Liver (tissue), 9 donors: ENCODE results near the gene IMPDH2. TPM values are rescaled to one million over a fixed set of nuclear protein-coding genes. Genes with fewer than 3 reads are reported as not detected.

Source experiments
- DNase-seq: peaks from one replicate; pipeline ENCODE4 v3.0.0-alpha.2; 2017; ENCODE audit warnings: low spot score
- H3K27ac ChIP-seq, 2 donors: one replicate each; pipeline ENCODE4 v1.7.0; 2013; ENCODE audit warnings: inconsistent platforms in 2 of 2, low read length in 2 of 2, control low read depth in 1 of 2, low read depth in 1 of 2, mild to moderate bottlenecking in 1 of 2
- H3K27me3 ChIP-seq, 4 donors: one replicate each; pipeline versions ENCODE4 v1.6.1 to v1.7.0; 2013; ENCODE audit warnings: low read length in 3 of 4, inconsistent platforms in 1 of 4, mild to moderate bottlenecking in 1 of 4, moderate library complexity in 1 of 4; ENCODE audit not compliant: control insufficient read depth in 4 of 4, insufficient read depth in 4 of 4
- H3K36me3 ChIP-seq, 4 donors: one replicate each; pipeline versions ENCODE4 v1.6.1 to v1.7.0; 2013; ENCODE audit warnings: low read length in 3 of 4, mild to moderate bottlenecking in 3 of 4, low read depth in 1 of 4, moderate library complexity in 1 of 4; ENCODE audit not compliant: control insufficient read depth in 4 of 4, insufficient read depth in 3 of 4
- H3K4me1 ChIP-seq, 4 donors: one replicate each; pipeline versions ENCODE4 v1.6.1 to v1.7.0; 2013; ENCODE audit warnings: low read length in 3 of 4, mild to moderate bottlenecking in 3 of 4, moderate library complexity in 1 of 4; ENCODE audit not compliant: control insufficient read depth in 4 of 4, insufficient read depth in 4 of 4
- H3K4me3 ChIP-seq, 3 donors: one replicate each; pipeline versions ENCODE4 v1.6.1 to v1.7.0; 2013; ENCODE audit warnings: low read length in 3 of 3, control low read depth in 1 of 3, low read depth in 1 of 3, mild to moderate bottlenecking in 1 of 3
- H3K9ac ChIP-seq, 2 donors: one replicate each; pipeline ENCODE4 v1.7.0; 2013; ENCODE audit warnings: low read length in 2 of 2, mild to moderate bottlenecking in 2 of 2, moderate library complexity in 2 of 2, control low read depth in 1 of 2, low read depth in 1 of 2
- H3K9me3 ChIP-seq, 4 donors: one replicate each; pipeline versions ENCODE4 v1.6.1 to v1.7.0; 2013; ENCODE audit warnings: low read length in 3 of 4; ENCODE audit not compliant: control insufficient read depth in 4 of 4
- ATF3 ChIP-seq: IDR thresholded peaks from 2 replicates; pipeline ENCODE4 v1.6.1; 2016; ENCODE audit warnings: antibody characterized with exemption
- FOXA1 ChIP-seq: IDR thresholded peaks from 2 replicates; pipeline ENCODE4 v1.6.1; 2016; ENCODE audit warnings: antibody characterized with exemption
- FOXA2 ChIP-seq: IDR thresholded peaks from 2 replicates; pipeline ENCODE4 v1.6.1; 2016; ENCODE audit warnings: antibody characterized with exemption
- HNF4G ChIP-seq: IDR thresholded peaks from 2 replicates; pipeline ENCODE4 v1.6.1; 2016; ENCODE audit warnings: antibody characterized with exemption
- JUND ChIP-seq, 2 donors: IDR thresholded peaks; 2 replicates each; pipeline ENCODE4 v1.6.1; 2016; ENCODE audit warnings: antibody characterized with exemption in 2 of 2
- NR2F2 ChIP-seq: IDR thresholded peaks from 2 replicates; pipeline ENCODE4 v1.6.1; 2016; ENCODE audit warnings: antibody characterized with exemption
- RAD21 ChIP-seq, 2 donors: IDR thresholded peaks; 2 replicates each; pipeline ENCODE4 v1.6.1; 2016; ENCODE audit warnings: antibody characterized with exemption in 2 of 2, mild to moderate bottlenecking in 2 of 2
- RXRA ChIP-seq, 2 donors: IDR thresholded peaks; 2 replicates each; pipeline ENCODE4 v1.6.1; 2017 to 2018; ENCODE audit warnings: antibody characterized with exemption in 2 of 2, mild to moderate bottlenecking in 1 of 2
- SP1 ChIP-seq: IDR thresholded peaks from 2 replicates; pipeline ENCODE4 v1.6.1; 2018; ENCODE audit warnings: antibody characterized with exemption, mild to moderate bottlenecking
- WGBS: extraction: QIAGEN DNeasy Blood & Tissue Kit; methylation state at CpG from one replicate; pipeline ENCODE4 v1.1.7; 2013; 5-methylcytosine and 5-hydroxymethylcytosine counted together
- polyA plus RNA-seq, 2 donors: library from polyadenylated mRNA; stranded (reverse) in 1 of 2; unstranded in 1 of 2; fragments of 200-250 nt in 1 of 2; fragments of >200 nt in 1 of 2; fragmentation: Nextera tagmentation in 1 of 2; extraction: Ambion mirVana in 1 of 2; gene quantifications; one replicate each; pipeline versions ENCODE4 v1.2.1 to v1.2.3, GENCODE V29; 2013 to 2015
- total RNA-seq, 2 donors: library from RNA; depleted of rRNA; stranded (reverse); fragments of >200 nt; gene quantifications; one replicate each; pipeline ENCODE4 v1.2.3, GENCODE V29; 2014
- TF ChIP-seq, protein P1 (sequence below): IDR thresholded peaks from 2 replicates; pipeline ENCODE4 v1.6.1; 2016; ENCODE audit warnings: antibody characterized with exemption, mild to moderate bottlenecking
- TF ChIP-seq, protein P2 (sequence below): IDR thresholded peaks from 2 replicates; pipeline ENCODE4 v1.6.1; 2016; ENCODE audit warnings: antibody characterized with exemption
- donor health status: healthy.
- donor health status: healthy.
- donor health status: healthy.
- donor health status: healthy.
- donor health status: healthy.

The IMPDH2 gene
- total and polyA plus RNA-seq, 4 donors = 20.9 to 182 (median 39.7) TPM

DNA sequence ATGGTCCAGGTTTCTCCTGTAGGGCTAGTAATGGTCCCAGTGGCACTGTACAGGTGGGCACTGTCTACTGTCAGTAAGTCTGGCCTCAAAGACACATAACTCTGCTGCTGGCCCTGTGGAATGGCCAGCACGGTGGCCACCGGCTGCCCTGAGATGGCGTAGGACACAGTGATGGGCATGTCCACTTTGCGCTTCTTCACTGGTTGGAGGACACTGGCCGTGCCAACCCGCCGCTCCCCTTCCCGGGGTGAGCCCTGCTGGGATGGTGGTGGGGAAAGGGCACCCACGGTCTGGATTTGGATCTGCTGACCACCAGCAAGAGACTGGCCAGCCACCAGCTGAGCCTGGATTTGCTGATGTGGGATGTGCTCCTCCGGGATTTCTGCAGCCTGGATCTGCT is 28.1 kb upstream of the IMPDH2 start:
- Histone ChIP-seq H3K27me3 (no peaks in the 10 kb centered on the region), H3K4me1 (no peaks in the 10 kb centered on the region), H3K9ac (no peak overlapping the region), H3K9me3 (no peaks in the 10 kb centered on the region), H3K4me3 (no peak overlapping the region), H3K27ac (no peak overlapping the region), H3K36me3 (peaks cover 16 to 36% (median 31%) of the 10 kb centered on the region in 4 donors)
- no peak for DNase-seq
- 98% methylated on average over 10 of the region's 10 CpGs for WGBS
- TF ChIP-seq JUND (IDR thresholded peaks at IDR 0.05) = no peak
- no peak for TF ChIP-seq FOXA1
- no peak for TF ChIP-seq FOXA2
- no peak for TF ChIP-seq ATF3
- TF ChIP-seq, protein P1, sequence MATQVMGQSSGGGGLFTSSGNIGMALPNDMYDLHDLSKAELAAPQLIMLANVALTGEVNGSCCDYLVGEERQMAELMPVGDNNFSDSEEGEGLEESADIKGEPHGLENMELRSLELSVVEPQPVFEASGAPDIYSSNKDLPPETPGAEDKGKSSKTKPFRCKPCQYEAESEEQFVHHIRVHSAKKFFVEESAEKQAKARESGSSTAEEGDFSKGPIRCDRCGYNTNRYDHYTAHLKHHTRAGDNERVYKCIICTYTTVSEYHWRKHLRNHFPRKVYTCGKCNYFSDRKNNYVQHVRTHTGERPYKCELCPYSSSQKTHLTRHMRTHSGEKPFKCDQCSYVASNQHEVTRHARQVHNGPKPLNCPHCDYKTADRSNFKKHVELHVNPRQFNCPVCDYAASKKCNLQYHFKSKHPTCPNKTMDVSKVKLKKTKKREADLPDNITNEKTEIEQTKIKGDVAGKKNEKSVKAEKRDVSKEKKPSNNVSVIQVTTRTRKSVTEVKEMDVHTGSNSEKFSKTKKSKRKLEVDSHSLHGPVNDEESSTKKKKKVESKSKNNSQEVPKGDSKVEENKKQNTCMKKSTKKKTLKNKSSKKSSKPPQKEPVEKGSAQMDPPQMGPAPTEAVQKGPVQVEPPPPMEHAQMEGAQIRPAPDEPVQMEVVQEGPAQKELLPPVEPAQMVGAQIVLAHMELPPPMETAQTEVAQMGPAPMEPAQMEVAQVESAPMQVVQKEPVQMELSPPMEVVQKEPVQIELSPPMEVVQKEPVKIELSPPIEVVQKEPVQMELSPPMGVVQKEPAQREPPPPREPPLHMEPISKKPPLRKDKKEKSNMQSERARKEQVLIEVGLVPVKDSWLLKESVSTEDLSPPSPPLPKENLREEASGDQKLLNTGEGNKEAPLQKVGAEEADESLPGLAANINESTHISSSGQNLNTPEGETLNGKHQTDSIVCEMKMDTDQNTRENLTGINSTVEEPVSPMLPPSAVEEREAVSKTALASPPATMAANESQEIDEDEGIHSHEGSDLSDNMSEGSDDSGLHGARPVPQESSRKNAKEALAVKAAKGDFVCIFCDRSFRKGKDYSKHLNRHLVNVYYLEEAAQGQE = no peak
- TF ChIP-seq HNF4G = no peak
- TF ChIP-seq, protein P2, sequence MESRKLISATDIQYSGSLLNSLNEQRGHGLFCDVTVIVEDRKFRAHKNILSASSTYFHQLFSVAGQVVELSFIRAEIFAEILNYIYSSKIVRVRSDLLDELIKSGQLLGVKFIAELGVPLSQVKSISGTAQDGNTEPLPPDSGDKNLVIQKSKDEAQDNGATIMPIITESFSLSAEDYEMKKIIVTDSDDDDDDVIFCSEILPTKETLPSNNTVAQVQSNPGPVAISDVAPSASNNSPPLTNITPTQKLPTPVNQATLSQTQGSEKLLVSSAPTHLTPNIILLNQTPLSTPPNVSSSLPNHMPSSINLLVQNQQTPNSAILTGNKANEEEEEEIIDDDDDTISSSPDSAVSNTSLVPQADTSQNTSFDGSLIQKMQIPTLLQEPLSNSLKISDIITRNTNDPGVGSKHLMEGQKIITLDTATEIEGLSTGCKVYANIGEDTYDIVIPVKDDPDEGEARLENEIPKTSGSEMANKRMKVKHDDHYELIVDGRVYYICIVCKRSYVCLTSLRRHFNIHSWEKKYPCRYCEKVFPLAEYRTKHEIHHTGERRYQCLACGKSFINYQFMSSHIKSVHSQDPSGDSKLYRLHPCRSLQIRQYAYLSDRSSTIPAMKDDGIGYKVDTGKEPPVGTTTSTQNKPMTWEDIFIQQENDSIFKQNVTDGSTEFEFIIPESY = no peak
- no peak for TF ChIP-seq RXRA (IDR thresholded peaks at IDR 0.05)
- no peak for TF ChIP-seq SP1
- TF ChIP-seq NR2F2 = no peak
- no peak for TF ChIP-seq RAD21 (IDR thresholded peaks at IDR 0.05)

DNA sequence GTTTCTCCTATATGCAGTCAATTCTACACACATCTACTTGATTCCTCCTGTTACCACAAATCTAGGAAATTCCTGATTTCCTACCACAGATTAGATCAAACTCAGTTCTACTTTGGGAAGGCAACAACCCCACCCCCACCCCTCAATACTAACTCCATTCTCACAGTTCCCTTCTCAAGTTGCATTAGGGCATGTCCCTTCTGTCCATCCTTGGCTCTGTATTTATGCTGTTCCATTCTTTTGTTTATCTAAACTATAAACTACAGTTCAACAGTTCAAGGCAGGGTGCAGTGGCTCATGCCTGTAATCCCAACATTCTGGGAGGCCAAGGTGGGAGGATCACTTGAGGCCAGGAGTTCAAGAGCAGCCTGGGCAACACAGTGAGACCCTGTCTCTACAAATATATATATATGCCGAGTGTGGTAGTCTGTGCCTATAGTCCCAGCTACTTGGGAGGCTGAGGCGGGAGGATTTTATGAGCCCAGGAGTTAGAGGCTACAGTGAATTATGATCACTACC is 25.2 kb upstream of the IMPDH2 start:
- H3K9me3 ChIP-seq = no peaks in the 10 kb centered on the region
- H3K27me3 ChIP-seq = no peaks in the 10 kb centered on the region
- WGBS = 97% methylated on average over 2 of the region's 2 CpGs
- no peak overlapping the region for H3K4me3 ChIP-seq
- TF ChIP-seq RAD21 (IDR thresholded peaks at IDR 0.05) = no peak
- TF ChIP-seq NR2F2 = no peak
- TF ChIP-seq, protein P1 = no peak
- DNase-seq = no peak
- peaks cover 15 to 36% (median 32%) of the 10 kb centered on the region in 4 donors for H3K36me3 ChIP-seq
- no peak overlapping the region for H3K9ac ChIP-seq
- H3K27ac ChIP-seq = no peak overlapping the region
- H3K4me1 ChIP-seq = no peaks in the 10 kb centered on the region
